OCI-M2 (cell line): ENCODE measurements around the gene PDE6A.

Experiments used
- DNase-seq: peaks from one replicate; lab custom pipeline; 2025; ENCODE audit not compliant: unreplicated experiment; lab: John Stamatoyannopoulos, UW

Gene PDE6A

GRCh38 chr5:149930749-149931574, 13.6 kb downstream of the PDE6A start:
- DNase-seq, result no peak

DNA sequence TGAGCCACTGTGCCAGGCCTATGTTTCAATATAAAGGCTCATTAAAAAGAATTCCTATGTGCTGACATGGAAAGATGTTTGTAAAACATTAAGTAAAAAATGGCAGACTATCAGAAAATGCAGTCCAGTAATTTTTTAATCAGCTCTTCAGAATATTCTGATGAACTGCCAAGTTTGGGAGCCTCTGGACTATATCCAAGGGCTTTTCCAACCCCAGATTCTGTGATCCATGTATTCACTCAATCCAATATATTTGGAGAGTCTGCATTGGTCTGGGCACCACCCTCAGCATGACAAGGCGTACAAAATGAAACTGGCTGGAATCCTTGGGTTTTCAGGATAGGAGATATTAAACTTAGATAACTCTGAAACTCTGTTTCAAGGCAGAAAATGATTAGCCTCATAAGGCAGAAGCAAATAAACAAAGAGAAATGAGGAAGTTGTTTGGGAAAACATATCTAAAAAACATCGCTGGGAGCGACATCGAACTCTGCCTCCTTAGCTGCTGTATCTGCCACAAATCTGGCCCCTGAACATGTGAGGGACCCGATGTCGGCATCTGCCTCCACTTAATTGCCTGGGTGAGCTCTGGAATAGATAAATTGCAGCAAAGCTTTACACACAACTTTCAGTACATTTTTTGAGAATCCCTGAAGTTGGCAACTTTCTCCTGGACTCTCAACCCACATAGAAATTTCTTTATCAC, 14.4 kb downstream of the PDE6A start:
- DNase-seq, result no peak

DNA sequence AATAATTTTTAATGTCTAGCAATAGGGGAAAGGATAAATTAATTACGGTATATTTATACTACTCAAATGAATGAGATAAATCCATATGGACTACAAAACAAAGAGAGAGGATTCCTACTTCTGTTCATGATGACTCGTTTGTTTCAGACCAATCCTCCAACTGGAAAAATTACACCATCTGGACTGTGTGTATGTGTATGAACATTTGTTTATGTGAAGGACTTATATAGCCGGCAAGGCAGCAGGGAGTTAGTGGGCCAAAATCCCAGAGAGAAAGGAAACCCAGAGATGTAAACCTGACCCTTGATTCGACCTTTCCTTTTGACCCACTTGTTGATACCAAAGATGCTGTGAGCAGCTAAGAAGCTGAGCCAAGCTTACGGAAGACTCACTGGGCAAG, 20.1 kb downstream of the PDE6A start:
- DNase-seq, result no peak

DNA sequence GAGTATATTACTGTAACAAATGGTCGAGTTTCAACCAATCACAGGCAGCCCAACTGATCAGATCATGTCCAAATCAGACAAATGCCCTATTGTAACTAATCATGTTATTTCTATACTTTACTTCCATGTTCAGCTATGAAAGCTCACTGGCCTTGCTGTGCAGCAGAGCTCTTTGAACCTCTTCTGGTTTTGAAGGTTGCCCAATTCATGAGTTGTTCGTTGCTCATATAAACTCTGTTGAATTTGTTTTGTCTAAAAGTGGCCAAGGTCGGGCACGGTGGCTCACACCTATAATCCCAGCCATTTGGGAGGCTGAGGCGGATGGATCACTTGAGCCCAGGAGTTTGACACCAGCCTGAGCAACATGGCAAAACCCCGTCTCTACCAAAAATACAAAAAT, 21.6 kb downstream of the PDE6A start:
- DNase-seq, result no peak

GRCh38 chr5:149921597-149921996, 23.0 kb downstream of the PDE6A start:
- no peak for DNase-seq

GRCh38 chr5:149917073-149917676, 27.4 kb downstream of the PDE6A start:
- no peak for DNase-seq

- no peak for DNase-seq
These were observed 28.1 kb downstream of the PDE6A start for GRCh38 chr5:149916334-149917072.

DNA sequence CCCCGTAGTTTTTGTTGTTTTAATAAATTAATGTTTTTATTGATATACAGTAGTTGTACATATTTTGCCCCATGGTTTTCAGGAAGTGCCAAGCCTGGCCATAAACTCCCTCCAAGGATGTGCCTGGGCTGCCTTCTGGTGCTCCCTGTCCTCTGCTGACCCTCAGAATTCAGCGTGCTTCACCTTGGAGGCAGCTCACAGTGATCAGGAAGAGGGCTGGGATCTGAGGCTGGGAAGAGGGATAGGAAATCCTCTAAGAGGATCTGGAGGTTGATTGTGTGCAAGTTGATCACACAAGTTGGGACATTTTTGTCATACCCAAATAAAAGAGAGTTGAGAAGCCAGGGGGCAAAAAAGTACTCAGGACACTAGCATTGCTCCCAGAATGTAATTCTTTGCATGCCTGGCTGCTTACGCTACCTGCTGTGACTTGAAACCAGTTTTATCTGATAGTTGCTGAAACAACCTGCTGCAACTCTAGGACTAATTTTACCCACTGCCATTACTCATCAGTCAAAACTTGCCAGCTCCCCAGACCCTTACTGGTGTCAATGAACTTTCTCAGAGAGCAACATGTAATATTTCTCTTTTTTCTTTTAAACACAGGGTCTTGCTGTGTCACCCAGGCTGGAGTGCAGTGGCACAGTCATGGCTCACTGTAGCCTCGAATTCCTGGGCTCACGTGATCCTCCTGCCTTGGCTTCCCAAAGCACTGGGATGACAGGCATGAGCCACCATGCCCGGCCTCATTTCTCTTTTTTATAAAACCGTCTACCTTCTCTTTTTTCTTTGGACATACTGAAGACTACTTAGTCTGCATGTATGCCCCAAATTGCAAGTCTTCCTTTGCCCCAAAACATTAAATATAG, 29.0 kb downstream of the PDE6A start:
- DNase-seq, result no peak

DNA sequence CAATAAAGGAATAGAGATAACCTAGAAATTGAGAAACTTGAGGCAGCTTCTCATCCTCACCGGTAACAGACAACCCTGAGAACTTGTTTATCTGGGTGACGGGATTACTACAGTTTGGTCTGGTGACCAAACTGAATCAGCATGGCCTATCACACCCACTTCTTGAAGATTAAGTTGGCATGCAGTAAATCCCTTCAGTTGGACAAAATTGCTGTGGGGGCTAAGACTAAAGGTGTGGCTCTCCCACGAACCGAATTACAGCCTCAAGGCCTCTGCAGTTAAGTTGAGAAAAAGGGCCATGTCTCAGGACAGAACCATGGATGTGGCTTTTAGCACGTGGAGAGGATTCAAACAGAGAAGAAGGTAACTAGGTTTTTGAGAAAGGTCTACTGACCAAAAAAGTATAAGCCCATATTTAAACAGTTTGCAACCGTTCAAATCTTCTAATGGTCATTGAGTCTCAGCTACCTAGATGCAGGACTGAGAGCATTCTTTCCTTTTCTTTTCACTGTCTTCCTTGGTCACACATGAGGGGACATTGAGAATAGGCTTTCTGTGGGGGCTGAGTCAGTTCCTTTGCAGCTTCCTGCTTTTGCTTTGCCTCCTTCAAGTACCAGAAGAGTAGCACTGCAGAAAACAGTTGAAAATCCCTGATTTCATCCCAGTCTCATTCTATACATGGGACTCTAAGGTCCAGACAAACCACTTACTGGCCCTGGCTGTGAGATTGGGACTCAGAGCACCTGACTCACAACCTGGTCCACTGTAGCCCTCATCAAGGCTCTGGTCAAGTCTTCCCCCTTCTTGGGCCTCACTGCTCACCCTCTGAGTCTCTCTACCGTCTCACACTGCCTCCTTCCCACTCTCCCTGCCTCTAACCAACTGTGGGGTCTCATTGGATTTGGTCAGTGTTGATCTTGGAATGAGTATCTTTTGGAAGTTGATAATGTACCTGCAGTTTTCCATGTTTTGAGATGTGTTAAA, 30.9 kb downstream of the PDE6A start:
- DNase-seq, result no peak

DNA sequence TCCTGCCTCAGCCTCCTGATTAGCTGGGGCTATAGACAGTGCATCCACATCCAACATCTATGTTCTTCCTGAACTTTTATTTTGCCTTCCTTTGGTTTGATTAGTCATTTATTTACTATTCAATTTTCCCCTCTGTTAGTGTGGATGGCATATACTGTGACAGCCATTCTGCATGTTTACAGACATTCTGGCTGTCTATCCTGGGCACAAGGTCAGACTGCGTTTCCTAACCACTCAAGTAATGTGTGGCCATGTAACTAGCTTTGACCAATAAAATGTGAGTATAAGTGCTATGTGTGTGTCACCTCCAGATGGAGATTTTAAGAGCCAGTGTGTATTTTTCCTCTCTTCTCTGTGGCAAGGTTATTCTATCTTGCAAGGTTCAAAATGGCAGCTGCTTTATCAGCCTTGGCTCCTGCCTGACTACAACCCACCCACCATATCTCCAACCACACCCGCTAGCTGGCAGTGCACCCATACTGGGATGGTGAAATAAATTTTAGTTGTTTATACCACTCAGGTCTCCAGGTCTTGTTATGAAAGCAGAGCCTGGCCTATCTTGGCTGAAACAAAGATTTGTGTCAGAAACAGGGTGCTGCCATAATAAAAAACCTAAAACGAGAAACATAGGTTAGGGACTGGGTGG, 32.2 kb downstream of the PDE6A start:
- no peak for DNase-seq

DNA sequence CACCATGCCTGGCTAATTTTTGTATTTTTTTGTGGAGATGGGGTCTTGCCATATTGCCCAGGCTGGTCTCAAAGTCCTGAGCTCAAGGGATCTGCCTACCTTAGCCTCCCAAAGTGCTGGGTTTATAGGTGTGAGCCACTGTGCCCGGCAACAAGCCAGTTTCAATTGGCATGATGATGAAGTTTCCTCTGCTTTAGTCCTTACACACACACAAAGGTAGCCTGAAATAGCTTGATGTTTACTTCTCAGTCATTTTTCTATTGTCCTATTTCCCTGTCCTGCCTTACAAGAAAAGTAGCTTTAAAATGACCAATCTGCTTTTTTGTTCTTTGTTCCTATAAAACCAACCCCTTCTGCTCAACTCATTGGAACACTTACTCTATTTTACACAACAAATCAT, 33.6 kb downstream of the PDE6A start:
- DNase-seq, result no peak

GRCh38 chr5:149907828-149908227, 36.8 kb downstream of the PDE6A start:
- DNase-seq, result no peak

- no peak for DNase-seq
These were observed 39.6 kb downstream of the PDE6A start for GRCh38 chr5:149904977-149905376.

- no peak for DNase-seq
These were observed 40.2 kb downstream of the PDE6A start for GRCh38 chr5:149904293-149904886.

- no peak for DNase-seq
These were observed 41.2 kb downstream of the PDE6A start for GRCh38 chr5:149903404-149903803.

GRCh38 chr5:149902177-149902576, 42.4 kb downstream of the PDE6A start:
- no peak for DNase-seq

- DNase-seq, result no peak
These were observed 43.1 kb downstream of the PDE6A start for GRCh38 chr5:149901511-149901910.

DNA sequence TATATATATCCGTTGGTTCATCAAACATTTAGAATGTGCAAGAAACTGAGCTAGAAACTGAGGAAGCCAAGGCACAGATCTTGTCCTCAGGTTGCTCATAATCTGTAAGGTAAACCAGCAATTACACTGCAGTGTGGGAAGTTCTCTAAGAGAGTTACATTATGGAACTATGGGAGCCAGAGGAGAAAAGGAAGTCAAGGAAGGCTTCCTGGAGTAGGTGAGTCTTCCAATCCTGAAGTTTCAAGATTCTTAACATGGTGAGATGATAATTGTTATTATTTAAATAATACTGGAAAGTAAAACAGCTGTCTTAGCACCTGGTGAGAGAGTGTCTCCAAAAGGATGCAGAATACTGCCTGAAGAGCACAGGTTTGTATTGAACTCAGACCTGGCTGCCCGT, 44.2 kb downstream of the PDE6A start:
- DNase-seq, result no peak
